Fibroblast of peridontal ligament (primary cell): ENCODE data around the gene TNP1.

ENCODE experiments used
- DNase-seq: peaks from one replicate; pipeline ENCODE4 v3.0.0-alpha.2; 2010; ENCODE audit errors: extremely low read depth

Gene TNP1

GRCh38 chr2:216839688-216840087 is 20.2 kb downstream of the TNP1 start:
- DNase-seq: no peak

DNA sequence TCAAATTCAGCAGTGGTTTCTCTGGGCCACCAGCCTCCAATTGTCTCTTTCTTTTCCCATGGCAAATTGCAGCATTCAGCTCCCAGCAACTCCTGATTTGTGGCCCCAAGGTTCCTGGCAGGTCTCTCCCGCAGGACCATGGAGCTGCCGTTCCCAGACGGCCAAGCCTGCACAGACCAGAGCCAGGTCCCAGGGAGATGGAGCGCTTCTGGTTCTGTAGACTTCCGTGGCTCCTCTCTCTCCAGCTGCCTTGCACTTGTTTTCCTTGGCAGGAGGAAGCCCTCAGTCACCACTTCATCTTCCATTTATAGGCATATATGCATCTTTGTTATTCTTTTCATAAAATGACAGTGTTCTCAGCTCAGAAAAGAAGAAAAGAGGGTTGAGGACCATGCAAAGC is 21.7 kb downstream of the TNP1 start:
- DNase-seq: peak; percentile 40

- DNase-seq: no peak
Measured at GRCh38 chr2:216837740-216838139, 22.1 kb downstream of the TNP1 start.

DNA sequence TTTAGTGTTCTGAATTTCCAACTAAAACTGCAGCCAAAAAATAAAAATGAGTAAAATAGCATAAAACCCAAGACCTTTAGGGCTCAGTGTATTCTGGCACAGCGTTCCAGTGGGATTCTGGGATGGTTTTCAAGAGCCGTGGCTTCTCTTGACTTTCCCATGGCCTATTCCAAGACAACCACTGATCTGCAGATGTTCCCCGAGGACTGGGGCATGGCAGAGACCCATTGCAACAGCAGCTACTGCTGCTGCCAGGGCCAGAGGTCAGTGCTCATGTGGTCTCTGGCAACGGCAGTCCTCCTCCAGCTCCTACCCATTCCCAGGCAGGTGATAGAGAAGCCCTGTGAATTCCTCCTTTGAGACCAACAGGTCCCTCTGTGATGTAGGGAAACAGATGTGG is 26.8 kb downstream of the TNP1 start:
- DNase-seq: peak; percentile 46

DNA sequence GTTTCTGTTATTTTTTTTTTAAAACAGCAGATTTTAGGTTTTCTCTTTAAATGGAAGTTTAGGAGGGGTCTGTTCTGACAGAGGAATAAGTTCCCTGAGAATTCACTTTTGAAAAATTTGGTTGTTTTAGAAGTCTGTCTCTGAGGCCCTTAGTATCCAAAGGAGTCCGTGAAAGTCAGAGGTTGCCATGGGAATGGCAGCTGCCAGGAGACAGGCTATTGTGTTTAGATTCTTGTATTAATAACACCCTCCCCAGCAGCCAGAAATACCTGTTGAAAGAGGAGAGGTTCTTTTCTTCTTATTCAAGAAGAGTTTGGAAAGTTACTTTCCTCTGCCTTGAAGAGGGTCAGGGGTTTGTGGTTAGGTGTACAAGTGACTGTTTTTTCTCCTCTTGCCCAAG is 29.5 kb downstream of the TNP1 start:
- DNase-seq: no peak

- peak; percentile 60 for DNase-seq
Measured at GRCh38 chr2:216829533-216829932, 30.3 kb downstream of the TNP1 start.

- DNase-seq: peak; percentile 8
Measured at GRCh38 chr2:216827073-216827720, 32.7 kb downstream of the TNP1 start.

DNA sequence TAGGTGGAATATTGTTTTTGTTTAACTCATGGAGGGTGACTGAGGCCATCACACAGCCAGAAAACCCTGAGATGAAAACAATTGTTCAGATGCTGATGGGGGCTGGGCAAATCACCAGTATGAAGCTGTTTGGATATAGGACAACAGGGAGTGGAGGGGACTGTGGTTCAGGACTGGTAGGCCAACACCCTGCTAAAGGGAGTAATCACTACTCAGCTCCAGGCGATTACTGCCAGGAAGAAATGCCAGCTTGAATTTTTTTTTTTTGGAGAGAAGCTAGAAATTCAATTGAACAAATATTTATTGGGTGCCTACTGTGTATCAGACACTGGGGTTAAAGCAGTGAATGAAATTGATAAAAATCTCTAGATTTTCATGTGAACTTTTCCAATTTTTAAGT is 37.4 kb downstream of the TNP1 start:
- no peak for DNase-seq

DNA sequence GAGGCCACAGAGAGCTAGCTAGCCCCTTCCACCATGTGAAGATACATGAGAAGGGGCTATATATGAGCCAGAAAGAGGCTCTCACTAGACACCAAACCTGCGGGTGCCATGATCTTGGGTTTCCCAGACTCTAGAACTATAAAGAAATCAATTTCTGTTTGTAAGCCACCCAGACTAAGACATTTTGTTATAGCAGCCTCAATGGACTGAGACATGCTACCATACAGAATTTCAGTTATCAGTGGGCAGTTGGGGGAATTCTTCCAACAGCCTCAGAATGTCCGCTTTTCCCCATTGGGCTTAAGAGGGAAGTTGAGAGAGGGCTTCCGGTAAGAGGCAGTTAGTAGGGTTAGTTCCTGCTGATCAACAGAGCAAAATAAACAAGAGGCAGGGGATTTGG is 39.2 kb downstream of the TNP1 start:
- DNase-seq: no peak

- DNase-seq: no peak
Measured at GRCh38 chr2:216819766-216820165, 40.1 kb downstream of the TNP1 start.

DNA sequence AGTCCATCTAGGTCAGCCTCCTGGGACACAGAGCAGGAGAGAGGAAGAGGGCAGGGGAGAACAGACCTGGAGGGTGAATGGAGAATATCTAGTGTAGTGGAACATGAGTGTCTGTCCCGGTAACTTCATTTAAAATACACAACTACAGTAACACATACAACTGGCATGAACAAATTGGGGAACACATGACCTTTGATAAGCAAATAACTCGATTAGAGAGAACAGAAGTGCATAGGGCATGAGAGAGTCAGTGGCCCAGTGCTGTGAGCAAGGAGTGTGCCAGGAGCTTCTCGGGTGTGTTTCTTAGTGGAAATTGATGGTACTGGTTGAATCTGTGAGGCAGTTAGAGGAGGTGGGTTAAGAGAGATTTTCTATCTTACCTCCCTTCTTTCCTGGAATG is 40.8 kb downstream of the TNP1 start:
- DNase-seq: no peak

DNA sequence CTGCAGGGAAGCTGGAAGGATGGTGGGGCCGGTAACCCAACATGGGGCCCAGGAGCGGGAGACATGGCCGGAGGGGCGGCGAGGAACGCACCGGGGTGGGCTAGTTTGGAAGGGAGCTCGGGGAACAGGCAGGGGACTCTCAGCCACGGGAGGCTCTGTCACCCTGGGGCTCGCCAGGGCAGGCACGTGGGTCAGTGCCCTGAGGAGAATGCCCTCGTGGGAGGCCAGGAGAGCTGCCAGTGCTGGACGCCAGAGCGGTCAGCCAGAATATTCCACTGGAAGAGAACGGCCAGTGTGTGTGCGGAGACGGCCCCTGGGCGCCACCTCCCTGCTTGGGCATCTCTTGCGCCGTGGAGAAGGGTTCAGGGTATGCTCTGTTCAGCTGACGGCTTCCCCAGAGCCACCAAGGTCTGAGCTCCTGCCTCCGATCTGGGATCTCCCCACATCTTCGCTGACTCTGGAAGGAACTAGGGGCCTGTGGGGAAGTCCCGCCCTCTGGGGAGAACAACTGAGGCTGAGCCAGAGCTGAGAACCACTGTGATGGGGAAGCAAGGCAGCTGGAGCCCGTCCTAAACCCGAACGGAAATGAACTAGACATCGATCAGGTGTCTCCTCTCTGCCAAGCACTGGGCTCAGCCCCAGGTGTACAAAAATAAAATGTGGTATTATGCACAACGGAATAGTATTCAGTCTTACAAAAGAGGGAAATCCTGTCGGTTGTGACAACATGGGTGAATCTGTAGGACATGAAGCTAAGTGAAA is 49.3 kb downstream of the TNP1 start:
- DNase-seq: no peak
